Measurements from ENCODE around the gene MYL9. TPM values are rescaled to one million over a fixed set of nuclear protein-coding genes. Genes with fewer than 3 reads are reported as not detected.
A peak's percentile ranks its signal among the peaks of the same experiment; 100 is the strongest.

The MYL9 gene
- polyA plus RNA-seq, 3 donors: 0.08 to 0.20 TPM; not detected in 1

GRCh38 chr20:36523341-36523740 is 18.0 kb upstream of the MYL9 start:
- Mint-ChIP-seq H3K4me1 (peaks cover 13% of the 10 kb centered on the region), H3K9me3 (no peaks in the 10 kb centered on the region), H3K27me3 (ENCODE audit: low read depth in 3 of 3) (no peaks in the 10 kb centered on the region), H3K27ac (peak overlapping the region in 4 of 7 donors; percentile 21 to 60 (median 36)), H3K36me3 (peaks cover 62 to 86% of the 10 kb centered on the region in 2 donors), H3K4me3 (peak overlapping the region in 1 of 2 donors; percentile 41)
- no peak overlapping the region for H3K4me2 ChIP-seq (replicated peaks; ENCODE audit: extremely low read depth, low read length, poor library complexity, severe bottlenecking)
- intact Hi-C loops (cut with micrococcal nuclease): no loop called here
- TF ChIP-seq CTCF (IDR thresholded peaks at IDR 0.05): no peak
- no peak for DNase-seq
- no peak overlapping the region for H3K9ac ChIP-seq (ENCODE audit: insufficient read depth, low read length, poor library complexity, severe bottlenecking)
- no peaks in the 10 kb centered on the region for H4K20me1 ChIP-seq (ENCODE audit: insufficient read depth, low read length)
- 11% methylated on average over 1 of the region's 3 CpGs for WGBS (ENCODE audit: insufficient coverage)
- peaks cover 41 to 79% of the 10 kb centered on the region in 2 donors for H3K36me3 ChIP-seq (replicated peaks in 1 of 2; ENCODE audit: control insufficient read depth in 1 of 2, insufficient read depth in 2 of 2, low read length in 2 of 2)
- peak overlapping the region in 1 of 2 donors; percentile 14 for H3K27ac ChIP-seq (ENCODE audit: low read depth in 1 of 2, low read length in 2 of 2)
- no peak overlapping the region for H2AFZ ChIP-seq (ENCODE audit: insufficient read depth, low read depth, low read length, poor library complexity, severe bottlenecking)
- H3K4me1 ChIP-seq (ENCODE audit: control insufficient read depth in 1 of 2, insufficient read depth in 2 of 2, low read length in 2 of 2): peaks cover 10 to 12% of the 10 kb centered on the region in 2 donors
- no peaks in the 10 kb centered on the region for H3K27me3 ChIP-seq (ENCODE audit: control insufficient read depth in 2 of 2, insufficient read depth in 2 of 2, low read length in 2 of 2)
- no peaks in the 10 kb centered on the region for H3K79me2 ChIP-seq (ENCODE audit: insufficient read depth, low read length)
- no peaks in the 10 kb centered on the region for H3K9me3 ChIP-seq (replicated peaks in 1 of 2; ENCODE audit: control insufficient read depth in 1 of 2, insufficient read depth in 1 of 2, low read length in 2 of 2)
- H3K4me3 ChIP-seq (replicated peaks in 1 of 3; ENCODE audit: low read depth in 2 of 3, low read length in 3 of 3): no peak overlapping the region

GRCh38 chr20:36525620-36526365 is 15.5 kb upstream of the MYL9 start:
- Histone ChIP-seq H2AFZ (ENCODE audit: insufficient read depth, low read depth, low read length, poor library complexity, severe bottlenecking) (no peak overlapping the region), H3K4me2 (replicated peaks; ENCODE audit: extremely low read depth, low read length, poor library complexity, severe bottlenecking) (no peak overlapping the region), H3K27me3 (ENCODE audit: control insufficient read depth in 2 of 2, insufficient read depth in 2 of 2, low read length in 2 of 2) (no peaks in the 10 kb centered on the region), H3K4me3 (replicated peaks in 1 of 3; ENCODE audit: low read depth in 2 of 3, low read length in 3 of 3) (no peak overlapping the region), H4K20me1 (ENCODE audit: insufficient read depth, low read length) (no peaks in the 10 kb centered on the region), H3K27ac (ENCODE audit: low read depth in 1 of 2, low read length in 2 of 2) (no peak overlapping the region), H3K9me3 (replicated peaks in 1 of 2; ENCODE audit: control insufficient read depth in 1 of 2, insufficient read depth in 1 of 2, low read length in 2 of 2) (no peaks in the 10 kb centered on the region), H3K79me2 (ENCODE audit: insufficient read depth, low read length) (no peaks in the 10 kb centered on the region), H3K9ac (ENCODE audit: insufficient read depth, low read length, poor library complexity, severe bottlenecking) (no peak overlapping the region), H3K4me1 (ENCODE audit: control insufficient read depth in 1 of 2, insufficient read depth in 2 of 2, low read length in 2 of 2) (peaks cover 10 to 12% of the 10 kb centered on the region in 2 donors), H3K36me3 (replicated peaks in 1 of 2; ENCODE audit: control insufficient read depth in 1 of 2, insufficient read depth in 2 of 2, low read length in 2 of 2) (peaks cover 37 to 63% of the 10 kb centered on the region in 2 donors)
- no peaks in the 10 kb centered on the region for H3K9me3 Mint-ChIP-seq
- no peak overlapping the region for H3K27ac Mint-ChIP-seq
- H3K27me3 Mint-ChIP-seq (ENCODE audit: low read depth in 3 of 3): no peaks in the 10 kb centered on the region
- peaks cover 47 to 65% of the 10 kb centered on the region in 2 donors for H3K36me3 Mint-ChIP-seq
- WGBS (ENCODE audit: insufficient coverage): 97% methylated on average over 13 of the region's 17 CpGs
- TF ChIP-seq CTCF (IDR thresholded peaks at IDR 0.05): no peak
- intact Hi-C loops (cut with micrococcal nuclease): no loop called here
- H3K4me3 Mint-ChIP-seq: no peak overlapping the region
- H3K4me1 Mint-ChIP-seq: peaks cover 13% of the 10 kb centered on the region
- peak in 1 of 3 donors; percentile 3 for DNase-seq
